GM12873 (cell line): Measurements from ENCODE around the gene RFX1.

Source experiments
- CTCF ChIP-seq: IDR thresholded peaks from 2 replicates; pipeline ENCODE4 v1.5.1; 2012; ENCODE audit warnings: low read depth, mild to moderate bottlenecking, moderate library complexity, low read length, control low read depth; ENCODE audit not compliant: insufficient read depth; ENCODE audit errors: missing control alignments

The RFX1 gene

GRCh38 chr19:14004619-14005348 is 1.3 kb downstream of the RFX1 start:
- TF ChIP-seq CTCF: no peak

GRCh38 chr19:14003251-14004055 is 2.7 kb downstream of the RFX1 start:
- TF ChIP-seq CTCF: no peak

- no peak for TF ChIP-seq CTCF
Observed at GRCh38 chr19:14002571-14003250, 3.4 kb downstream of the RFX1 start.

GRCh38 chr19:14000691-14001375 is 5.3 kb downstream of the RFX1 start:
- no peak for TF ChIP-seq CTCF

- no peak for TF ChIP-seq CTCF
Observed at GRCh38 chr19:13999085-13999484, 7.0 kb downstream of the RFX1 start.

- TF ChIP-seq CTCF: no peak
Observed at GRCh38 chr19:13998426-13998825, 7.7 kb downstream of the RFX1 start.
